ENCODE results near the gene TSPOAP1.

TSPOAP1 gene

GRCh38 chr17:58329035-58329809 lies 627 bp upstream of the TSPOAP1 start:
- peak overlapping the region; percentile 99 for H3K9ac ChIP-seq (ENCODE audit: low read depth, low read length, poor library complexity, severe bottlenecking)

GRCh38 chr17:58327363-58328194 lies 1.0 kb downstream of the TSPOAP1 start:
- Histone ChIP-seq H3K4me3 (ENCODE audit: low read length, poor library complexity, severe bottlenecking) (peak overlapping the region; percentile 99), H3K9ac (ENCODE audit: low read depth, low read length, poor library complexity, severe bottlenecking) (peak overlapping the region; percentile 12)

More at GRCh38 chr17:58329035-58329809, 627 bp upstream of the TSPOAP1 start:
- peak; percentile 62 for TF ChIP-seq CTCF (conservative IDR thresholded peaks at IDR 0.05; ENCODE audit: low read length)
- TF ChIP-seq EZH2phosphoT487 (IDR thresholded peaks at IDR 0.05; ENCODE audit: borderline replicate concordance): no peak
- Histone ChIP-seq H3K9me2 (replicated peaks; ENCODE audit: low read depth, low read length) (no peaks in the 10 kb centered on the region), H3K4me2 (ENCODE audit: low read depth, low read length, poor library complexity, severe bottlenecking) (peak overlapping the region; percentile 90), H3K27me3 (ENCODE audit: insufficient read depth, low read length, poor library complexity, severe bottlenecking) (peaks cover 24% of the 10 kb centered on the region), H3K4me3 (ENCODE audit: low read length, poor library complexity, severe bottlenecking) (peak overlapping the region; percentile 99), H2AFZ (ENCODE audit: low read length) (no peak overlapping the region), H3K9me3 (ENCODE audit: insufficient read depth, low read depth, low read length) (no peaks in the 10 kb centered on the region), H3K79me2 (ENCODE audit: insufficient read depth, low read length) (peaks cover 89% of the 10 kb centered on the region), H3F3A (ENCODE audit: low read depth) (peaks cover 21% of the 10 kb centered on the region), H4K20me1 (ENCODE audit: insufficient read depth, low read length, poor library complexity, severe bottlenecking) (peaks cover 75% of the 10 kb centered on the region), H3K36me3 (ENCODE audit: insufficient read depth, low read length) (peaks cover 42% of the 10 kb centered on the region), H3K4me1 (ENCODE audit: insufficient read depth, low read length, poor library complexity, severe bottlenecking) (peaks cover 36% of the 10 kb centered on the region)

More at GRCh38 chr17:58327363-58328194, 1.0 kb downstream of the TSPOAP1 start:
- H3K36me3 ChIP-seq (ENCODE audit: insufficient read depth, low read length): peaks cover 51% of the 10 kb centered on the region
- H3K9me2 ChIP-seq (replicated peaks; ENCODE audit: low read depth, low read length): no peaks in the 10 kb centered on the region
- peaks cover 24% of the 10 kb centered on the region for H3K27me3 ChIP-seq (ENCODE audit: insufficient read depth, low read length, poor library complexity, severe bottlenecking)
- TF ChIP-seq EZH2phosphoT487 (IDR thresholded peaks at IDR 0.05; ENCODE audit: borderline replicate concordance) (no peak), CTCF (conservative IDR thresholded peaks at IDR 0.05; ENCODE audit: low read length) (no peak)
- no peak overlapping the region for H2AFZ ChIP-seq (ENCODE audit: low read length)
- H3K4me2 ChIP-seq (ENCODE audit: low read depth, low read length, poor library complexity, severe bottlenecking): peak overlapping the region; percentile 90
- H3K9me3 ChIP-seq (ENCODE audit: insufficient read depth, low read depth, low read length): no peaks in the 10 kb centered on the region
- peaks cover 87% of the 10 kb centered on the region for H3K79me2 ChIP-seq (ENCODE audit: insufficient read depth, low read length)
- peaks cover 28% of the 10 kb centered on the region for H3K4me1 ChIP-seq (ENCODE audit: insufficient read depth, low read length, poor library complexity, severe bottlenecking)
- peaks cover 87% of the 10 kb centered on the region for H4K20me1 ChIP-seq (ENCODE audit: insufficient read depth, low read length, poor library complexity, severe bottlenecking)
- H3F3A ChIP-seq (ENCODE audit: low read depth): peaks cover 15% of the 10 kb centered on the region; the same call in 1 of the 2 replicates
